ENCODE results near the gene EP400. TPM values are rescaled to one million over a fixed set of nuclear protein-coding genes. Genes with fewer than 3 reads are reported as not detected.

Gene EP400
- total RNA-seq, 3 donors from 2014 or later, result 34.9 to 47.8 (median 40.7) TPM

GRCh38 chr12:132055535-132056096, 105.9 kb downstream of the EP400 start:
- no peaks in the 10 kb centered on the region for H3K36me3 ChIP-seq (ENCODE audit: low read depth)
- DNase-seq, result no peak
- intact Hi-C loops (cut with DNase I, micrococcal nuclease), result no loop called here

GRCh38 chr12:132056320-132056719, 106.6 kb downstream of the EP400 start:
- no peak for DNase-seq
- no peaks in the 10 kb centered on the region for H3K4me1 ChIP-seq (ENCODE audit: low read depth)
- TF ChIP-seq CTCF (IDR thresholded peaks at IDR 0.05), result no peak
- intact Hi-C loops (cut with DNase I, micrococcal nuclease), result no loop called here
- H3K4me3 ChIP-seq, result no peak overlapping the region
- H3K9me3 ChIP-seq, result no peaks in the 10 kb centered on the region
- H3K36me3 ChIP-seq (ENCODE audit: low read depth), result no peaks in the 10 kb centered on the region
- no peak for ATAC-seq

More at GRCh38 chr12:132055535-132056096, 105.9 kb downstream of the EP400 start:
- H3K4me3 ChIP-seq, result no peak overlapping the region
- no peak for ATAC-seq
- H3K4me1 ChIP-seq (ENCODE audit: low read depth), result no peaks in the 10 kb centered on the region
- H3K9me3 ChIP-seq, result no peaks in the 10 kb centered on the region
- no peak for TF ChIP-seq CTCF (IDR thresholded peaks at IDR 0.05)

GRCh38 chr12:132056951-132057350, 107.2 kb downstream of the EP400 start:
- H3K36me3 ChIP-seq (ENCODE audit: low read depth), result no peaks in the 10 kb centered on the region
- no peak for ATAC-seq
- no peaks in the 10 kb centered on the region for H3K9me3 ChIP-seq

GRCh38 chr12:132057691-132058090, 107.9 kb downstream of the EP400 start:
- TF ChIP-seq CTCF (IDR thresholded peaks at IDR 0.05), result no peak
- Histone ChIP-seq H3K36me3 (ENCODE audit: low read depth) (no peaks in the 10 kb centered on the region), H3K9me3 (no peaks in the 10 kb centered on the region), H3K4me3 (no peak overlapping the region), H3K4me1 (ENCODE audit: low read depth) (no peaks in the 10 kb centered on the region)
- intact Hi-C loops (cut with DNase I, micrococcal nuclease), result no loop called here
- DNase-seq (no peak), ATAC-seq (no peak)

More at GRCh38 chr12:132056951-132057350, 107.2 kb downstream of the EP400 start:
- Histone ChIP-seq H3K4me1 (ENCODE audit: low read depth) (no peaks in the 10 kb centered on the region), H3K4me3 (no peak overlapping the region)
- intact Hi-C loops (cut with DNase I, micrococcal nuclease), result no loop called here
- DNase-seq, result no peak
- TF ChIP-seq CTCF (IDR thresholded peaks at IDR 0.05), result no peak

- intact Hi-C loops (cut with DNase I, micrococcal nuclease), result no loop called here
- Histone ChIP-seq H3K9me3 (no peaks in the 10 kb centered on the region), H3K4me3 (no peak overlapping the region), H3K36me3 (ENCODE audit: low read depth) (no peaks in the 10 kb centered on the region), H3K4me1 (ENCODE audit: low read depth) (no peaks in the 10 kb centered on the region)
- ATAC-seq (no peak), DNase-seq (no peak)
- no peak for TF ChIP-seq CTCF (IDR thresholded peaks at IDR 0.05)
Observed at GRCh38 chr12:132061197-132061596, 111.5 kb downstream of the EP400 start.
